ENCODE results near the gene CALHM5.
A peak's percentile ranks its signal among the peaks of the same experiment; 100 is the strongest.

Gene CALHM5

DNA sequence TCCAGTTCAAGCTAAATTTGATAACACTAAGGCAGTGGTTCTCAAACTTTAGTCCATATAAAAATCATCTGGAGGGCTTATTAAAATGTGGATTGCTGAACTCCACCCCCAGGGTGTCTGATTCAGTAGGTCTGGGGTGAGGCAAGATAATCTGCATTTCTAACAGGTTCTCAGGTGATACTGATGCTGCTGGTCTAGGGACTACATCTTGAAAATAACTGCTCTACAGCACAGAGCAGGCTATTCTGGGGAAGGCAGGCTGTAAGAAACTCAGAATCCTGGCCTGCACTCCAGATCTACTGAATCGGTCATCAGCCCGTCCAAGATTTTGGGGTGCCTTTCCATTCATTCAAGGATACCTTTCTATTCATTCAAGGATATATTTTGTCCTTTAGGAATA is 11.5 kb downstream of the CALHM5 start:
- Mint-ChIP-seq H3K27me3 (peaks cover 13% of the 10 kb centered on the region), H3K4me3 (no peak overlapping the region), H3K27ac (no peak overlapping the region), H3K9me3 (no peaks in the 10 kb centered on the region), H3K4me1 (no peaks in the 10 kb centered on the region), H3K36me3 (no peaks in the 10 kb centered on the region)
- CTCF ChIA-PET, result interaction anchor here (0.7 to 1.6 kb wide), 3 partner anchors 10 to 99 kb away, joined by 3 to 5 read pairs (median 3); no protein-coding TSS in a partner anchor
- no peak for DNase-seq

DNA sequence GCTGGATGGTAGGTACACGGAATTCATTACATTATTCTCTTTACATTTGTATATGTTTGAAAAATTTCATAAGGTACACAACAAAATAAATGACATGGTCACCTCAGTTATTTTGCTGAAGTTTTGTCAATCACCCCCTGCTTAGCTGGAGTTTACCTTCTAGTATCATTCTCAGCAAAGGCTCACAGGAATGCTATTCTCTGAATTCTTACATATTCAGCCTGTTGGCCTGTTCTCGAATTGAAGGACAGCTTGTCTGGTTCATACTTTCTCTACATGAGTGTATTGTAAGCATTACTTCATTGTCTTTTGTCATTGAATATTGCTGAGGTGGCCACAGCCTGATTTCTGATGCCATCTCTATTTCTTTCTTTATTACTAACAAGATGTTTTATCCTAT is 12.8 kb downstream of the CALHM5 start:
- H3K4me1 Mint-ChIP-seq, result no peaks in the 10 kb centered on the region
- H3K27ac Mint-ChIP-seq, result no peak overlapping the region
- CTCF ChIA-PET, result interaction anchor here (1.6 kb wide), 1 partner anchor 12 kb away, joined by 3 read pairs; no protein-coding TSS in a partner anchor
- no peaks in the 10 kb centered on the region for H3K9me3 Mint-ChIP-seq
- no peak overlapping the region for H3K4me3 Mint-ChIP-seq
- H3K27me3 Mint-ChIP-seq, result peaks cover 7% of the 10 kb centered on the region
- H3K36me3 Mint-ChIP-seq, result no peaks in the 10 kb centered on the region
- no peak for DNase-seq

- H3K9me3 Mint-ChIP-seq, result no peaks in the 10 kb centered on the region
- peaks cover 19% of the 10 kb centered on the region for H3K27me3 Mint-ChIP-seq
- no peak overlapping the region for H3K27ac Mint-ChIP-seq
- no peak for DNase-seq
- CTCF ChIA-PET, result interaction anchor here (0.7 kb wide), 1 partner anchor 276 kb away, joined by 3 read pairs; no protein-coding TSS in a partner anchor
- no peaks in the 10 kb centered on the region for H3K36me3 Mint-ChIP-seq
- H3K4me1 Mint-ChIP-seq, result no peaks in the 10 kb centered on the region
- H3K4me3 Mint-ChIP-seq, result no peak overlapping the region
Measured at GRCh38 chr6:116528133-116528532, 16.7 kb downstream of the CALHM5 start.

DNA sequence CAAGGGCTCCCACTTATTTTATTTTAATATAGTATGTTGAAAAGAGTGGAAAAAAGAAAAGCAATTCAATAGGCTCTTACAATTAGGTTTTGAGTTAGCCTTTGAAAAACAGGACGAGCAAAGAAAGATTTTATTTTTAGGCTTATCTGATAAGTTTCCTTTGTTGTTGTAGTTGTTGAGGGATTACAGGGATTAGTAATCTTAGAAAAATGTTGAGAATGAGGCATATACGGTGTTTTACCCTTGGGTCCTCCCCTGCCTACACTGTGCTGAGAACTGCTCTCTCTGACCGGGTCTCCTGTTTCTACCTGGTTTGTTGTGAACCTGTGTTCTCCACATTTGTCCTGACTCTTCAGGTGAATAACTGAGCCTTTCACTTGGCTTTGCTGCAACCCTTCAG is 17.3 kb downstream of the CALHM5 start:
- H3K4me1 Mint-ChIP-seq, result no peaks in the 10 kb centered on the region
- no peaks in the 10 kb centered on the region for H3K9me3 Mint-ChIP-seq
- H3K4me3 Mint-ChIP-seq, result no peak overlapping the region
- peaks cover 22% of the 10 kb centered on the region for H3K27me3 Mint-ChIP-seq
- no peak overlapping the region for H3K27ac Mint-ChIP-seq
- H3K36me3 Mint-ChIP-seq, result no peaks in the 10 kb centered on the region
- CTCF ChIA-PET, result interaction anchor here (0.7 to 1.2 kb wide), 2 partner anchors 84 to 277 kb away, joined by 3 read pairs; no protein-coding TSS in a partner anchor
- no peak for DNase-seq

- H3K27me3 Mint-ChIP-seq, result peaks cover 24% of the 10 kb centered on the region
- no peaks in the 10 kb centered on the region for H3K4me1 Mint-ChIP-seq
- no peak for DNase-seq
- H3K36me3 Mint-ChIP-seq, result no peaks in the 10 kb centered on the region
- H3K9me3 Mint-ChIP-seq, result no peaks in the 10 kb centered on the region
- CTCF ChIA-PET, result interaction anchor here (1.0 to 1.4 kb wide), 3 partner anchors 16 to 242 kb away, joined by 3 to 6 read pairs (median 3); partner anchors contain the start of gene TRAPPC3L
- H3K27ac Mint-ChIP-seq, result no peak overlapping the region
- no peak overlapping the region for H3K4me3 Mint-ChIP-seq
Measured at GRCh38 chr6:116529466-116530290, 18.2 kb downstream of the CALHM5 start.

GRCh38 chr6:116530436-116530835 is 19.0 kb downstream of the CALHM5 start:
- Mint-ChIP-seq H3K4me1 (no peaks in the 10 kb centered on the region), H3K36me3 (no peaks in the 10 kb centered on the region), H3K4me3 (no peak overlapping the region), H3K27me3 (peaks cover 24% of the 10 kb centered on the region), H3K27ac (no peak overlapping the region), H3K9me3 (no peaks in the 10 kb centered on the region)
- CTCF ChIA-PET, result interaction anchor here (1.0 to 1.4 kb wide), 2 partner anchors 15 to 243 kb away, joined by 3 to 6 read pairs; partner anchors contain the start of gene TRAPPC3L
- DNase-seq, result no peak

DNA sequence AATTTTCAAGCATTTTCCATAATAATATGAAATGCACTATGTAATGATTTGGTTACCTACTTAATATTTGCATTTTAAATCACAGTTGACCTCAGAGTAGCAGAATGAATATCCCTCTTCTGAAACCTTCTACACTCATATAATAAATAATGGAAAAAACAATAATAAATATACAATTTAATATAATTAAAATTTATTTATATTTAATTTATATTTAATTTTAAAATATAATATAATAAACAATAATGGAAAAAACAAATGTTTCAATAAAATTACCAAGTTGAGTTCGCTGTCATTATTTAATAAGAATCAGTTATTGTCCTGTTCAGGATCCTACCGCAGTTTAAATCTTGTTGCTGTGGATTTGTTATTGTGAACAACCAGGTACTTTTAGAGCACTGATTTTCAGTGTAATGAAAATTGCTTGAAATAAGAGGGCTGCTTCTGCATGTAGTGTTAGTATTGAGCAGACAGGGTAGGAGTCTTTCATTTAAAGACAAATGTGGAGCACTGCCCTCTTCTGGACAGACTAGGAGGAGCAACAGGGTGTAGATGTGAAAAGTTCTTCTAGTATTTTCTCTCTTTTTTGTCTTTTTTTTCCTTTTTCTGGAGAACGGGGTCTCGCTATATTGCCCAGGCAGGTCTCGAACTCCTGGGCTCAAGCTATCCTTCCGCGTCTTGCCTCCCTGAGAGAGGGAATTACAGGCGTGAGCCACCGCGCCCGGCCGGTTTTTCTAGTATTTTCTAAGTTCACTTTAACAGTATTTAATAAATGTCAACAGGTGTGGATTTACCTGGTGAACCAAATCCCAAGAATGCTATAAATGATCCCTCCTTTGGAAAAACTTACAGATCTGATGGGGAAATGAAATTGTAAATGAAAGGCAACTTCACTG is 20.5 kb downstream of the CALHM5 start:
- Mint-ChIP-seq H3K27me3 (peaks cover 28% of the 10 kb centered on the region), H3K4me3 (no peak overlapping the region), H3K9me3 (no peaks in the 10 kb centered on the region), H3K27ac (no peak overlapping the region), H3K36me3 (no peaks in the 10 kb centered on the region), H3K4me1 (no peaks in the 10 kb centered on the region)
- CTCF ChIA-PET, result interaction anchor here (0.5 to 3.6 kb wide), 7 partner anchors 10 to 415 kb away, joined by 3 to 38 read pairs (median 12); no protein-coding TSS in a partner anchor
- peak; percentile 76 for DNase-seq

DNA sequence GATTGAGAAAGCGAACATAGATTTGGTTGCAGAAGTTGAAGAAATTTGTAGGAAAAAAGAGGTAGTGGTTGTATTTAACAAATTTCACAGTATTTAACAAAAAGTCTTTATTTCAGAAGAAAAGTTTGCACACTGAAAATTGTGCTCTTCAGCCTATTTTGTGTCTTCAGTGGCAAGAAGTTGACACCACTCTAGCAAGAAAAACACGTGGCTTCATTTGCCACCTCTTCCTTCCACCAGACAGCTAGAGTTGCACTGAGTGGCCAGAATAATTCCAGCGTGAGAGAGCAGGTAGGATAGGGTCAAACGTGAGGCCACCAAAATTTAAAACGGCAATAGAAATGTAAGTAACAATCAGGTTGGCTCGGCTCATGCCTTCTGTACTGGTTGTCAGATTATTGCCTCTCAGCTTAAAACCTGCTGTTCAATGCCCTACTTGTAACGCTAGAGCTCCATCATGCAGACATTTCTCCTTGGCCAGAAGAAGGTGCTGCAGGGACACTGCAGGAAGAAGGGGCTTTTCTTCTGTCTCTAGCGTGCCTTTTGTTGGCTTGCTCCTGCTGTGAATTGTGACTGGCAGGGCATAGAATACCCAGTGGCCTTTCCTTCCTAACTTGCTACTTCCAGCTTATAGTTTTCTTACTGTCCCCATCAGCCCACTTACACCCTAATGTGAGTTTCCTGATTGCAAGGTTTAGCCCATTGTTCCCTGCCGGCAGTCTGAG is 22.0 kb downstream of the CALHM5 start:
- CTCF ChIA-PET, result interaction anchor here (0.8 to 3.6 kb wide), 13 partner anchors 9 to 316 kb away, joined by 3 to 38 read pairs (median 3); partner anchors contain the start of gene CALHM5
- Mint-ChIP-seq H3K4me1 (no peaks in the 10 kb centered on the region), H3K4me3 (no peak overlapping the region), H3K9me3 (no peaks in the 10 kb centered on the region), H3K27me3 (peaks cover 28% of the 10 kb centered on the region), H3K36me3 (no peaks in the 10 kb centered on the region), H3K27ac (no peak overlapping the region)
- no peak for DNase-seq

GRCh38 chr6:116535109-116535508 is 23.7 kb downstream of the CALHM5 start:
- H3K27ac Mint-ChIP-seq, result no peak overlapping the region
- peaks cover 23% of the 10 kb centered on the region for H3K27me3 Mint-ChIP-seq
- H3K9me3 Mint-ChIP-seq, result no peaks in the 10 kb centered on the region
- DNase-seq, result no peak
- CTCF ChIA-PET, result interaction anchor here (0.8 to 3.6 kb wide), 19 partner anchors 11 to 268 kb away, joined by 3 to 38 read pairs (median 4); partner anchors contain the start of genes CALHM4, TRAPPC3L and TSPYL1
- no peaks in the 10 kb centered on the region for H3K36me3 Mint-ChIP-seq
- H3K4me1 Mint-ChIP-seq, result no peaks in the 10 kb centered on the region
- no peak overlapping the region for H3K4me3 Mint-ChIP-seq

DNA sequence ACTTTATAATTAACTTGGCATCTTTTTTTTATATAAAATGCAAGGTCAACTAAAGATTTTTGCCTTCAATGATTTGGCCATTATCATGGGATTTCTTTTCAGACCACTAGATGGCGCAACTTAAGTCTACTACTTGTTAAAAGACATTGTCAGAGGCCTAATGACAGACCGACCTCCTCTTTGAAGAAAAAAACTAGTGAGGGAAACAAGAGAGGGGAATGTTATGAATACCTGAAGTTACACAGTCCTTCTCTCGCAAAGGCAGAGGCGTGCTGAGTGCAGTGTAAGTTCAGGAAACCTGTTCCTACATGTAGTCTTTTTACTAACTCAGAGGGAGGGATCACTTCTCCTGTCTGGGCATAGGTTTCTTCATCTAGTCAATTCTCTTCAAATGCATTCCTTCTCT is 24.8 kb downstream of the CALHM5 start:
- peaks cover 26% of the 10 kb centered on the region for H3K27me3 Mint-ChIP-seq
- no peak overlapping the region for H3K4me3 Mint-ChIP-seq
- no peaks in the 10 kb centered on the region for H3K4me1 Mint-ChIP-seq
- no peaks in the 10 kb centered on the region for H3K36me3 Mint-ChIP-seq
- CTCF ChIA-PET, result interaction anchor here (1.4 to 2.9 kb wide), 4 partner anchors 25 to 267 kb away, joined by 3 to 30 read pairs (median 7); no protein-coding TSS in a partner anchor
- DNase-seq, result no peak
- no peaks in the 10 kb centered on the region for H3K9me3 Mint-ChIP-seq
- no peak overlapping the region for H3K27ac Mint-ChIP-seq

DNA sequence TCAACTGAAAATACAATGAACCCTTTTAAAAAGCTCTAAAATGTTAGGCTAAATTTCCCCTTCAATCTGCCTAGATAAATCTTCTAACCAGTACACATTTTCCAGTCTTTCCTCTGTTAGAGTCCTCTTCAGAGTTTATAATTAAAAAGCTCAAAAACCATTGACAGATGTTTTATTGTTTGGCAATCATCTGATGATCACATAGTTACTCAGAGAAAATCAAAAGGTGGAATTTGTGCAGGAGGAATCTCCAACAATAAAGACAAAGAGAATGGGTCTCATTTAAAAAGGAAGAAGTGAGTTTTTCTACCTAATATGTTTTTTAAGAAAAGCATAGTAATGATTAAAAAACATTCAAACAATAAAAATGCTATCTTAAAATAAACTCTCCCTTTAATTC is 31.0 kb downstream of the CALHM5 start:
- Mint-ChIP-seq H3K36me3 (no peaks in the 10 kb centered on the region), H3K4me3 (no peak overlapping the region), H3K27me3 (peaks cover 14% of the 10 kb centered on the region), H3K9me3 (no peaks in the 10 kb centered on the region), H3K4me1 (no peaks in the 10 kb centered on the region), H3K27ac (no peak overlapping the region)
- no peak for DNase-seq
- CTCF ChIA-PET, result interaction anchor here (0.7 to 1.4 kb wide), 3 partner anchors 8 to 20 kb away, joined by 3 to 4 read pairs (median 3); no protein-coding TSS in a partner anchor

GRCh38 chr6:116543149-116543548 is 31.7 kb downstream of the CALHM5 start:
- no peak overlapping the region for H3K27ac Mint-ChIP-seq
- no peaks in the 10 kb centered on the region for H3K36me3 Mint-ChIP-seq
- CTCF ChIA-PET, result interaction anchor here (1.1 kb wide), 1 partner anchor 18 kb away, joined by 3 read pairs; no protein-coding TSS in a partner anchor
- H3K4me1 Mint-ChIP-seq, result no peaks in the 10 kb centered on the region
- H3K4me3 Mint-ChIP-seq, result no peak overlapping the region
- no peak for DNase-seq
- no peaks in the 10 kb centered on the region for H3K9me3 Mint-ChIP-seq
- peaks cover 14% of the 10 kb centered on the region for H3K27me3 Mint-ChIP-seq

DNA sequence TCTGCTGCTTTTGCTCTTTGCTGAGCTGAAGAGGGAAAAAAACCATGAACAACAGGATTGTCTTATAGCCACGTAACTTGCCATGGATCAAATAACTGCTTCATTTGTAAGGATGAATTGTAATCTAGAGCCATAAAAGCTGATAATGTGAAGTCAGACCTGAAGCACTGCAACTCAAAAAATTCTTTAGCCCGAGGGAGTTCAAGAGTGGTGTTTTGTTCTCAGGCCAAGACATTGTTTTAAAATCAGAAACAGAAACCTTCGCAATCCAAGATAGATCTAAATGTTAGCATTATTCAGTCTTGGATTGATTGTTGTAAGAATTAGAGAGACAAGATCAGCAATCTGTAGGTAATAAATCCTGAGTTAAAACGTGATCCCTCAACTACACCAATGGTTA is 34.2 kb downstream of the CALHM5 start, which contains the start of gene TRAPPC3L:
TRAPPC3L (minus strand) TSS at position 34 of the 400 bp plus-strand sequence. CDS start 170 bp downstream, outside the sequence.
- H3K36me3 Mint-ChIP-seq, result no peaks in the 10 kb centered on the region
- no peak within 1 kb of the TSS for H3K27ac Mint-ChIP-seq
- H3K4me1 Mint-ChIP-seq, result no peaks in the 10 kb centered on the region
- no peaks in the 10 kb centered on the region for H3K9me3 Mint-ChIP-seq
- no peak for DNase-seq
- CTCF ChIA-PET, result interaction anchor here (1.0 to 1.5 kb wide), 2 partner anchors 10 to 15 kb away, joined by 3 to 5 read pairs; no protein-coding TSS in a partner anchor
- peaks cover 8% of the 10 kb centered on the region for H3K27me3 Mint-ChIP-seq
- no peak within 1 kb of the TSS for H3K4me3 Mint-ChIP-seq

All from activated naive CD4-positive, alpha-beta T cell treated with anti-CD3 and anti-CD28 coated beads, Interleukin-2, amount 10 ng/mL, durations not matched to agents 7 days and 5 days (primary cell).